GM21360 (cell line): ENCODE measurements around the gene TLE2.

Source experiments
- ATAC-seq: cut with Tn5 transposase; IDR thresholded peaks from one replicate; pipeline ENCODE4 v1.9.1; 2021; ENCODE audit warnings: mild to moderate bottlenecking, moderate library complexity; ENCODE audit not compliant: unreplicated experiment

TLE2 gene

GRCh38 chr19:2962018-2962670 is 66.9 kb downstream of the TLE2 start:
- no peak for ATAC-seq

GRCh38 chr19:2960120-2960519 is 69.0 kb downstream of the TLE2 start:
- ATAC-seq: no peak

GRCh38 chr19:2957160-2957559 is 71.9 kb downstream of the TLE2 start:
- ATAC-seq: no peak

GRCh38 chr19:2952953-2953481 is 76.1 kb downstream of the TLE2 start:
- no peak for ATAC-seq

- ATAC-seq: peak; percentile 86
Observed at GRCh38 chr19:2950286-2951124, 78.6 kb downstream of the TLE2 start.

GRCh38 chr19:2949939-2950285 is 79.2 kb downstream of the TLE2 start:
- peak; percentile 6 for ATAC-seq
